Measurements from ENCODE around the gene GCLM. TPM values are rescaled to one million over a fixed set of nuclear protein-coding genes. Genes with fewer than 3 reads are reported as not detected.
"Not testable (repeated sequence)": the region's sequence is repeated elsewhere in the genome, so short reads cannot be mapped to it uniquely, and the experiment has no call there.

The GCLM gene
- total RNA-seq, 1 donor from 2014 or later, result 4.8 TPM

DNA sequence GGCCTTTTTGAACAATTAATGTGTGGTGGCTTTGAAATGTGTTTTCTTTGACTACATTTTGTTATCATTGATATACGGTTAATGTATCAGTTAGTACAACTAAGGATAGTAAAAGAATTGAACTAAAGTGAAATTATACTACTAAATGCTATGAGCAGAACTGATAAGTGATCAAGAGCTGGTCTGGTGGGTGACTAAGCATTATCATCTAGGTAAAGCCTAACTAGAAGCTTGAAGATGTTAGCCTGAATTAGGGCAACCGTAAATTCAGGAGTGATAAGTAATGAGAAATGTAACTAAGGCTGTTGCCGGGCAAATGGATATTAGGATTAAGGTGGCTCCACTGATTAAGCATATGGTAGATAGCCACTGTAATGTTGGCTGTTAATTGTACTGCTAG is 16.0 kb upstream of the GCLM start:
- Mint-ChIP-seq H3K27ac (no peak overlapping the region), H3K4me3 (no peak overlapping the region), H3K9me3 (peaks cover 3% of the 10 kb centered on the region), H3K27me3 (ENCODE audit: insufficient read depth, low read depth) (no peaks in the 10 kb centered on the region), H3K36me3 (no peaks in the 10 kb centered on the region), H3K4me1 (no peaks in the 10 kb centered on the region)
- no peak for DNase-seq (ENCODE audit: low spot score)
- Histone ChIP-seq H3K4me2 (no peak overlapping the region), H4K20me1 (ENCODE audit: low read depth) (no peaks in the 10 kb centered on the region), H3K9ac (no peak overlapping the region), H3K9me3 (ENCODE audit: low read depth) (no peaks in the 10 kb centered on the region), H3K27ac (no peak overlapping the region), H3K79me2 (ENCODE audit: low read depth) (no peaks in the 10 kb centered on the region), H2AFZ (replicated peaks) (no peak overlapping the region), H3K36me3 (no peaks in the 10 kb centered on the region), H3K4me1 (no peaks in the 10 kb centered on the region), H3K4me3 (no peak overlapping the region), H3K27me3 (no peaks in the 10 kb centered on the region), H3F3A (ENCODE audit: low read depth) (no peaks in the 10 kb centered on the region)
- no peak for TF ChIP-seq CTCF (IDR thresholded peaks at IDR 0.05)
- TF ChIP-seq EZH2phosphoT487 (IDR thresholded peaks at IDR 0.05), result no peak
- no peak for TF ChIP-seq EZH2 (IDR thresholded peaks at IDR 0.05)

GRCh38 chr1:93919780-93920179 is 10.6 kb upstream of the GCLM start:
- H3K36me3 Mint-ChIP-seq, result no peaks in the 10 kb centered on the region
- Histone ChIP-seq H3K79me2 (ENCODE audit: low read depth) (no peaks in the 10 kb centered on the region), H4K20me1 (ENCODE audit: low read depth) (no peaks in the 10 kb centered on the region), H2AFZ (replicated peaks) (no peak overlapping the region), H3K4me3 (no peak overlapping the region), H3K27me3 (no peaks in the 10 kb centered on the region), H3K36me3 (no peaks in the 10 kb centered on the region), H3K4me2 (no peak overlapping the region), H3K4me1 (no peaks in the 10 kb centered on the region), H3K27ac (no peak overlapping the region), H3K9ac (no peak overlapping the region), H3K9me3 (ENCODE audit: low read depth) (no peaks in the 10 kb centered on the region), H3F3A (ENCODE audit: low read depth) (no peaks in the 10 kb centered on the region)
- no peak for DNase-seq (ENCODE audit: low spot score)
- TF ChIP-seq CTCF (IDR thresholded peaks at IDR 0.05), result no peak
- TF ChIP-seq EZH2 (IDR thresholded peaks at IDR 0.05), result no peak
- TF ChIP-seq EZH2phosphoT487 (IDR thresholded peaks at IDR 0.05), result no peak
- H3K27ac Mint-ChIP-seq, result no peak overlapping the region
- H3K9me3 Mint-ChIP-seq, result peaks cover 6% of the 10 kb centered on the region
- peaks cover 3% of the 10 kb centered on the region for H3K4me1 Mint-ChIP-seq
- H3K4me3 Mint-ChIP-seq, result no peak overlapping the region
- no peaks in the 10 kb centered on the region for H3K27me3 Mint-ChIP-seq (ENCODE audit: insufficient read depth, low read depth)

DNA sequence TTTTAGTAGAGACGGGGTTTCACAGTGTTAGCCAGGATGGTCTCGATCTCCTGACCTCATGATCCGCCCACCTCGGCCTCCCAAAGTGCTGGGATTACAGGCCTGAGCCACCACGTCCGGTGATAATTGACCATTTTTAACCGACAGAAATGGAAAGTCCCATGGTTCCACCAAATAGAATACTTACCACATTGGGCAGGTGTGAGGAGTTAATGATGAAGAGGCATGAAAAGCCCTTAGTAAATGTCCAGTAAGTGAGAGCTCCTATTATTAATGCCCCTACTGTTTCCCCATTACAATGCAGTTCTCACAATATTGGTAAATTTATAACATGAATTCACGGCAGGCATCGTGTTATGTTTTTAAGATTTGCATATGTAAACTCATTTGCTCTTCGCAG is 8.1 kb upstream of the GCLM start:
- Mint-ChIP-seq H3K36me3 (no peaks in the 10 kb centered on the region), H3K27ac (no peak overlapping the region), H3K4me3 (no peak overlapping the region), H3K27me3 (ENCODE audit: insufficient read depth, low read depth) (peaks cover under 1% of the 10 kb centered on the region), H3K9me3 (peaks cover 7% of the 10 kb centered on the region), H3K4me1 (peaks cover 3% of the 10 kb centered on the region)
- Histone ChIP-seq H3K4me2 (no peak overlapping the region), H3K9ac (no peak overlapping the region), H3K27ac (no peak overlapping the region), H2AFZ (replicated peaks) (no peak overlapping the region), H3K9me3 (ENCODE audit: low read depth) (no peaks in the 10 kb centered on the region), H3F3A (ENCODE audit: low read depth) (no peaks in the 10 kb centered on the region), H3K4me1 (no peaks in the 10 kb centered on the region), H3K27me3 (no peaks in the 10 kb centered on the region), H3K4me3 (no peak overlapping the region), H3K36me3 (no peaks in the 10 kb centered on the region), H3K79me2 (ENCODE audit: low read depth) (no peaks in the 10 kb centered on the region), H4K20me1 (ENCODE audit: low read depth) (no peaks in the 10 kb centered on the region)
- TF ChIP-seq EZH2phosphoT487 (IDR thresholded peaks at IDR 0.05) (no peak), CTCF (IDR thresholded peaks at IDR 0.05) (no peak)
- DNase-seq (ENCODE audit: low spot score), result no peak

DNA sequence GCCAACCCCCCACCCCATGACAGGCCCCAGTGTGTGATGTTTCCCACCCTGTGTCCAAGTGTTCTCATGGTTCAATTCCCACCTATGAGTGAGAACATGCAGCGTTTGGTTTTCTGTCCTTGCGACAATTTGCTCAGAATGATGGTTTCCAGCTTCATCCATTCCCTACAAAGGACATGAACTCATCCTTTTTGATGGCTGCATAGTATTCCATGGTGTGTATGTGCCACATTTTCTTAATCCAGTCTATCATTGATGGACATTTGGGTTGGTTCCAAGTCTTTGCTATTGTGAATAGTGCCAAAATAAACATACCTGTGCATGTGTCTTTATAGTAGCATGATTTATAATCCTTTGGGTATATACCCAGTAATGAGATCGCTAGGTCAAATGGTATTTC is 1.6 kb upstream of the GCLM start:
- not testable (repeated sequence) for H3K4me1 Mint-ChIP-seq; H3K9me3 Mint-ChIP-seq; H3K4me2 ChIP-seq; H3K27me3 Mint-ChIP-seq (ENCODE audit: insufficient read depth, low read depth); H3K27ac ChIP-seq; H3K36me3 Mint-ChIP-seq; H3F3A ChIP-seq (ENCODE audit: low read depth); H3K4me3 ChIP-seq; H3K9me3 ChIP-seq (ENCODE audit: low read depth); H3K27ac Mint-ChIP-seq; DNase-seq (ENCODE audit: low spot score); H2AFZ ChIP-seq (replicated peaks); H3K4me1 ChIP-seq; H3K9ac ChIP-seq; H3K36me3 ChIP-seq
- H4K20me1 ChIP-seq (ENCODE audit: low read depth), result peaks cover 13% of the 10 kb centered on the region
- H3K4me3 Mint-ChIP-seq, result peak overlapping the region; percentile 28
- H3K79me2 ChIP-seq (ENCODE audit: low read depth), result peaks cover 28% of the 10 kb centered on the region
- peaks cover 11% of the 10 kb centered on the region for H3K27me3 ChIP-seq
